GM18868 (cell line): Measurements from ENCODE around the gene SFT2D1.

ENCODE experiments used
- ATAC-seq: cut with Tn5 transposase; IDR thresholded peaks from one replicate; pipeline ENCODE4 v1.9.1; 2021; ENCODE audit warnings: mild to moderate bottlenecking, moderate library complexity; ENCODE audit not compliant: unreplicated experiment

The SFT2D1 gene

DNA sequence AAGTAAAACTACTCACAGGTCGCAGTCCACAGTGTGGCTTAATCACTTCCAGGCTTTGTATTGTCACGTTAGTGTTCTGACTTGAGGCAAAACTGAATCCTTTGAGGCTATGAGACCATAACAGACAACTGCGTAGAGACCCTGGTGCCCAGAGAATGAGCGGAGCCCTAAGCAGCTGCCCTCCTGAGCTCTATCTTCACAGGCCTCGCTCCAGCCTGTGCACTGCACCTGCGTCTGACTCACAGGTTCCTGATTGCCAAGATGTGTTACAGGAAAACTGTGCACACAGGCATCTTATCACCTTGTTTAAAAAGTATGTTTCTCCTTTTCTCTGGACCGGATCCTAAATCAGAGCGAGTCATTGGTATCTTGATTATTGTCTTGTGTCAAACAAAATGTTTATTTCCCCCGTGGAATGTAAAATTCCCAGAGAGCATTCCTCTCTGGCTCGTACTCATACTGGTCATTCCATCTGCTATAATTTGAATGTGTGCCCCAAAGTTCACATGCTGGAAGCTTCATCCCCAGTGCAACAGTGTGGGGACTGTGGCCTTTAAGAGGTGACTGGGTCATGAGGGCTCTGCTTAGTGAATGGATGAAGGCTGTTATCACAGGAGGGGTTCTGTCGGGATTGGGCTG lies 59.8 kb downstream of the SFT2D1 start:
- ATAC-seq: no peak

DNA sequence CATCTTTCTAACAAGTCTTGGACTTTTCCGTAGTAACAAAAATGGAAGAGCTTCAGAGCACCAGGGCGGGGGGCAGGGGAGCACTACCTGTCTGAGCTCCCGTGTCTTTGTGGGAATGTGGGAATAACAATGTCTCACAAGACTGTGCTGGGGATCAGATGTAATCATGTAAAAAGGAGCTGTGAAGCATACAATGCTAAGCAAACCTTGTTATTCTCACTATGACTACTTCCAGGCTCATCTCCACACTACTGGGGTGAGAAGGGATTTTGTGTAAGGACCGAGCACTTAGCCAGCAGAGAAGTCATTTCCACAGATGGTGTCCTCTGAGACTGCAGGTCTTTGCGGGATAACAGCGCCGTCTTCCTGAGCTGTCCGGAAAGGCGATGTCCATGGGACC lies 61.2 kb downstream of the SFT2D1 start:
- ATAC-seq: peak; percentile 81

- ATAC-seq: no peak
These were observed 63.0 kb downstream of the SFT2D1 start for GRCh38 chr6:166279393-166279679.

DNA sequence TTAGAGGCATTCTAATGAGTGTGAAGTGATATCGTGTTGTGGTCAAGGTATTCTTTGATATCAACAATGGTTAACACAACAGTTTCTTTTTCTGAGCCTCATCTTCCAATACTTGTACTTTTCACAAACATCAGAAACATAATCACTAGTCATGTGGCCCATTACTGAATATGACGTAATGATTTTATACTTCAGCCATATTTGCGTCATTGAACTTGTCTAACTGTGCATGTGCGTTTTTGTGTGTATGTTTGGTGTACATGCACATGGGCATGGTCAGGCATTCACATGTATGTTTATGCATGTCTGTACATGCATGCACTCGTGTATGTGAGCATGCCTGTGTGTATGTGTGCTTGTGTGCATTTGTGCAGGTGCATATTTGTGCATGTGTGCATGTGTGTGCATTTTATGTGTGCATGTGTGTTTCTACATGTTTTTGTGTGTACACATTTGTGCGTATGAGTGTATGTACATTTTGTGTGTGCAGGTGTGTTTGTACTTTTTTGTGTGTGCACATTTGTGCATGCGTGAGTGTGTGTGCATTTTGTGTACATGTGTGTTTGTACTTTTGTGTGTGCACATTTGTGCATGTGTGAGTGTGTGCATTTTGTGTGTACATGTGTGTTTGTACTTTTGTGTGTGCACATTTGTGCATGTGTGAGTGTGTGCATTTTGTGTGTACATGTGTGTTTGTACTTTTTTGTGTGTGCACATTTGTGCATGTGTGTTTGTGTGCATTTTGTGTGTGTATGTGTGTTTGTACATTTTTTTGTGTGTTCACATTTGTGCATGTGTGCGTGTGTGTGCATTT lies 63.6 kb downstream of the SFT2D1 start:
- ATAC-seq: no peak

DNA sequence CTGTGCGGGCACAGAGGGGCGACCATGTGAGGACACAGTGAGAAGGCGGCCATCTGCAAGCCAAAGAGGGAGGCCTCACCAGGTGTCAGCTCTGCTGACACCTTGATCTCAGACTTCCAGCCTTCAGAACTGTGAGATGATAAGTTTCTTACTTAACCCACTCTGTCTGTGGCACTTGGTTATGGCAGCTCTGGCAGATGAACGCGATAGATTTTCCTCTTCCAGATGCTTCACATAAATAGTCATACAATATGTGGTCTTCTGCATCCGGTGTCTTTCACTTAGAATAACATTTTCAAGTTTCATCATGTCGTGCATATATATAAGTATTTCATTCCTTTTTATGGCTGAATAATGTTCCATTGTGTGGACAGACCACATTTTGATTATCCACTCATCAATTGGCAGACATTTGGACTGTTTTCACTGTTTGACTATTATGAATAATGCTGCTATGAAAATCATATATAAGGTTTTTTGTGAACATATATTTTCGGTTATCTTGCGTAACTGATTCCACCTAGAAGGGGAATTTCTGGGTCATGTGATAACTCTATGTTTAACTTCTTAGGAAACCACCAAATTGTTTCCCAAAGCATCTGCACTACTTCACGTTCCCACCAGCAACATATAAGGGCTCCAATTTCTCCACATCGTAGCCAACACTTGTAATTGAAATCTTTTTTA lies 64.3 kb downstream of the SFT2D1 start:
- ATAC-seq: peak; percentile 28

DNA sequence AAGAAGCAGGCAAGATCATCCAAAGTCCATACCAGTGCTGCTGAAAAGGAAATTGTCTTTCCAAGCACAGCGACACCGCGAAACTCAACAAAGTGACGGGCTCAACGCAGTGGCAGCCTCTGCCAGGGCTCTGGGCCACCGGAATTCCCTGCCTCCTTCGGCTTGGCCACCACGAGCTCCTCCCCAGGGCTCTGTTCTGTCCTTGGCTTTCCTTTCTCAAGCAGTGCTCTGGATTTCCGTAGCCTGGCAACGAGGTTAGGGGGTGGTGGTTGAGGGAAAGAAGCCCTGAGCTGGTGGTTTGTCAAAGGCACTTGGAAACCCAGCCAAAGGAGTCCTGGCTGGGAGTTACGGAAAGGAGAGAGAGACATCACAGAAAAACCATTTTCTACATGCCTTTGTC lies 65.3 kb downstream of the SFT2D1 start:
- no peak for ATAC-seq

- peak; percentile 77 for ATAC-seq
These were observed 66.6 kb downstream of the SFT2D1 start for GRCh38 chr6:166275714-166276166.

DNA sequence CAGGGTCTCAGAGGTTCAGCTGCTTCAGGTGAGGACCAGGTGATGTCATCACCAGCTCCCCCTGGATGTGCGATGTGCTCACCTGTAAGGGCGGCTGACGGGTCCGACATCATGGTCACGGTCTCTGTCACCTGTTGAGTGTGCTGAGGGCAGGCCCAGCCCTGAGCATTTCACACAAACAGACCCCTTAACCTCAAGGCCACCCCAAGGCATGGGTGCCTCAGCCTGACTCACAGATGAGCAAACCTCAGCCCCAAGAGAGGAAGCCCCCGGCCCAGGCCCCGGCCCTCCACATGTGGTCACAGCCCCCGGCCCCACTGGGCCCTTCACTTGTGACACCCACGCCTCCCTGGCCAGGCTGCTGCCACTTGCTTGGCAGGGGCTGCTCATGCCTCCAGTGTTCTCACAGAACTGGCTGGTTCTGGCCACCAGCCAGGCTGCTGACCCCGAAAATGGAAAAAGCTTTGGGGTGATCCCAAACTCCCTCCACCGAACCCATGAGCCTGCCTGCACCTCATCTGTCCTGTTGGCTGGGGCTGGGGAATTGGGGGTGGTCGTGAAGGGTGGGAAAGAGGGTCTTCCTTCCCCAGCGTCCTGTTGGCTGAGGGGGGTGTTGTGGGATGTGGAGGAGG lies 67.5 kb downstream of the SFT2D1 start:
- ATAC-seq: no peak

DNA sequence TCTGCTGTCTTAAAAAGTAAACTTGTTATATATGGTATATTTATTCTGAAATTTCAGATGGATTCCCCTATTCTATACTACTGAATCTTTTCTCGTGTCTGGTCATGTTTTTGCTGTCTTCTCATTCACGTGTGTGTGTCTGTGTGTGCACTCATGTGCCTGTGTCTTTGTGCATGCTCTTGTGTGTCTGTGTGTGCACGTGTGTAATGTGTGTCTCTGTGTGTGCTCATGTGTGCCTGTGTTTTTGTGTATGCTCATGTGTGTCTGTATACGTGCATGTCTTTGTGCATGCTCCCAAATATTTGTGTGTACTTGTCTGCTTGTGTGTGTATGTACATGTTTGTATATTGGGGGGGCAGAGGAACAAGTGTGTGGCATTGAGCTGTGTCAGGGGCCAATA lies 68.2 kb downstream of the SFT2D1 start:
- ATAC-seq: no peak

GRCh38 chr6:166271376-166271765 lies 71.0 kb downstream of the SFT2D1 start:
- ATAC-seq: no peak

DNA sequence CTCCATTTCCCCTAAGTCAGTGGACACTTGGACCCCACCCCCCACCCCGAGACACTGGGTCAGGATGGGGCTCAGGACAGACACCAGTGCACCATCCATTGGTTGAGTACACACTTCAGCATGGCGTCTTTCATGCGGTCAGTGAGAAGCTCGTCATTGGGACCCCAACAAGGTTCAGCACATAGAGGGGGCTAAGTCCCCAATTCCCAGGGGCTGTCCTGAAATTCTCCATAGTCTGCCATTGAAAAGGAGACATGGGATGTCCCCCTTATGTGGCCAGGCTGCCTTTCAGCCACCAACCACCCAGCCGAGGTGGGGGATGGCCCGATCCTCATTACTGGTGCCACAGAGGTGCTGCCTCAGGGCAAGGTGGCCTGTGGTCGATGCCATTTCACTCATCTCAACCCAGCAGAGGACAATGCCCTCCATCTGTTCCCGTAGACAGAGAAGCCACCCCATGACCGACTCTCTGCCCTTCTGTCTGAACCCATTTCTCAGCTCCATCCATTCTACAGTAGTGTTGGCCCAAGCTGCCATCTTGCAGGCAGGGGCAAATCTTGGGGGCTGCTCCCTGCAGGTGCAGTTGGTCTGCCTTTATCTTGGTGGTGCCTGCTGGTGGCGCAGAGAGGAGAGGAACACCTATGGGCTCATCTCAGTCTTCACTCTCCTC lies 71.5 kb downstream of the SFT2D1 start:
- ATAC-seq: no peak
